Activated naive CD4-positive, alpha-beta T cell treated with anti-CD3 and anti-CD28 coated beads for 36 hours (primary cell): ENCODE data around the gene TMEM250. TPM values are rescaled to one million over a fixed set of nuclear protein-coding genes. Genes with fewer than 3 reads are reported as not detected.
"Not testable (repeated sequence)": the region's sequence is repeated elsewhere in the genome, so short reads cannot be mapped to it uniquely, and the experiment has no call there.

Experiments used
- CTCF ChIA-PET: fragments of 350-600 bp; sonication (Branson Sonifier 250); formaldehyde crosslinking; loops from one replicate; lab custom pipeline; 2021; ENCODE audit warnings: antibody characterized with exemption; lab: Charles Lee
- DNase-seq: peaks from one replicate; pipeline ENCODE4 v3.0.0-alpha.2; 2020
- H3K27ac Mint-ChIP-seq: one replicate; pipeline ENCODE4 v1.8.0; 2021; ENCODE audit warnings: mild to moderate bottlenecking, mixed read lengths
- H3K27me3 Mint-ChIP-seq: one replicate; pipeline ENCODE4 v1.8.0; 2021; ENCODE audit warnings: low read depth, mixed read lengths
- H3K36me3 Mint-ChIP-seq: one replicate; pipeline ENCODE4 v1.8.0; 2021; ENCODE audit warnings: low read depth, mixed read lengths
- H3K4me1 Mint-ChIP-seq: one replicate; pipeline ENCODE4 v1.8.0; 2021; ENCODE audit warnings: low read depth, mixed read lengths
- H3K4me3 Mint-ChIP-seq: one replicate; pipeline ENCODE4 v1.8.0; 2021; ENCODE audit warnings: mild to moderate bottlenecking, moderate library complexity, mixed read lengths
- H3K9me3 Mint-ChIP-seq: one replicate; pipeline ENCODE4 v1.8.0; 2021; ENCODE audit warnings: mixed read lengths
- intact Hi-C: fragments of 100-400 bp; cut with micrococcal nuclease; formaldehyde crosslinking; loops from one replicate; pipeline ENCODE4 v1.15.1; 2023
- total RNA-seq, 2 experiments: library from RNA; stranded (reverse); gene quantifications; one replicate each; pipeline ENCODE4 v1.2.3, GENCODE V29; 2021

TMEM250 gene
- total RNA-seq, 2 experiments from 2014 or later: 20.7 to 22.2 TPM

DNA sequence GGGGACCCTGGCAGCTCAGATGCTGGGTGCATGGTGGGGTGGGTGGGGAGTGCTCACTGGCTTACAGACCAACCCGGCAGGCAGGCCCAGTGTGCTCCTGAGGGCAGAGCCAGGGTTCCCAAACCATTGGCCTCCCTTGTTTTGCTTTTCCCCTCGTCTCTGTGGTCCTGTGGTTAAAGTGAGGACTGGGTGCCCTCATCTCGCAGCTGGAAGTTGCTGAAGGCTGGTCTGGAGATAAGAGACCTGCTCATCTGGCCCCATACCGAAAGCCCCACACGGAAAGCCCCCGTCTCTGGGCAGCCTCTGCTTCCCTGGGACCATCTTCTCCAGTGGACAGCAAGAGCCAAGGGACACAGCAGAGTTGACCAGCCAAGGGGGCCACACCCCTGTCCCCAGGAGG is 13.8 kb downstream of the TMEM250 start:
- no peak overlapping the region for H3K4me3 Mint-ChIP-seq
- no peak for DNase-seq
- no peaks in the 10 kb centered on the region for H3K36me3 Mint-ChIP-seq

DNA sequence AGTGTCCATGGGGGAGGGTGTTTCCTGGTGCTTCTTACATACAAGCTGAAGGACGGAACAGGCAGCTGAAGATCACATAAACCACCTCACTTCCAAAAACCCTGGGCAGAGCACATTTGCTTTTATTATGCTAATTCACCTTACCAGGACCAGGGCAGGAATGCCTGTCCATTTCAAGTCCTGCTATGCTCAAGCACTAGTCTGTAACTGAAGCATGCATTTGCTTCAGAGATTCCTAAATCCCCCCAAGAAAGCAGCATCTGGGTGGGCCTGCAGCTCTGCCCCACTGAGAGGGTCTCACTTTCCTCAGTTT is 14.2 kb downstream of the TMEM250 start:
- no peaks in the 10 kb centered on the region for H3K27me3 Mint-ChIP-seq
- no peaks in the 10 kb centered on the region for H3K36me3 Mint-ChIP-seq
- no peaks in the 10 kb centered on the region for H3K9me3 Mint-ChIP-seq
- CTCF ChIA-PET: interaction anchor here (0.6 to 0.7 kb wide), 2 partner anchors 18 to 98 kb away, joined by 3 read pairs; no protein-coding TSS in a partner anchor
- DNase-seq: no peak
- intact Hi-C loops: no loop called here
- H3K4me3 Mint-ChIP-seq: no peak overlapping the region
- no peak overlapping the region for H3K27ac Mint-ChIP-seq
- peaks cover 26% of the 10 kb centered on the region for H3K4me1 Mint-ChIP-seq

More for the DNA sequence above, 13.8 kb downstream of the TMEM250 start:
- CTCF ChIA-PET: interaction anchor here (0.6 kb wide), 1 partner anchor 18 kb away, joined by 3 read pairs; no protein-coding TSS in a partner anchor
- intact Hi-C loops: no loop called here
- Mint-ChIP-seq H3K9me3 (no peaks in the 10 kb centered on the region), H3K27ac (no peak overlapping the region), H3K27me3 (no peaks in the 10 kb centered on the region), H3K4me1 (peaks cover 28% of the 10 kb centered on the region)

DNA sequence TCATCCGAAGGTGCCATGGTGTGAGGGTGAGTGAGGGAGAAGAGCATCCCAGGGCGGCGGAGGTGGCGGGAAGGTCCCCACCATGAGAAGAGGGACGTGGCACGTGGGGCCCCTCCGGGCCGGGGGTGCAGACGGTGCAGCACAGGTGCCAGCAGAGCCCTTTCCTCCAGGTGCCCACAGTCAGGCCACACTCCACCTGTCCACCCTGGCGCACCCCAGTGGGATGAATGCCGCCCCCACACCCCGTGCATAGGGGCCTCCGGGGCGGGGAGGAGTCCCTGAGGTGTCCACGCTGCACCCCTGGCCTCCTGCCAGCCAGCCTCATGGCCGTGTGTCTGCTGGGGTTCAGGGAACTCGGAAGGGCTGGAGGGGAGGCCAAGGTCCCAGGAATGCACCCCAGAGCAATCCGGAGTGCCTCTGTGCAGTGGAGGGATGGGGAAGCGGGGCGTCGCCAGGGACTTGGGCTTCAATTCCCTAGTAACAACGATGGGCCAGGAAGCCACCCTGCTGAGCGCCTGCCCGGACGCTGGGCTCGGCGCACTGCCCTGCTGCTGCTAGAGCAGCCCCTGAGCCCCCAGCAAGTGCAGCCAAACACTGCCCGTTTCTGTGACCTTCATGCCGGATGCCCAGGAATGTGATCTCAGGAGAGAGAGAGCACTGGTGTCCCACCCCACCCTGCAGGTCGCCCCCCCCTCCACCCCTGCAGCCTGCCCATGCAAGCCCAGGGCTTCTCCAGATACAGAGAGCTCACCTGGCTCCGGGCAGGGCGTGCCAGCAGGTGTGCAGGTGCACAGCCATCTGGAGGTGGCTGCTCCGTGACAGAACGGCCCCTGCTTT is 14.8 kb downstream of the TMEM250 start:
- intact Hi-C loops: no loop called here
- peaks cover 28% of the 10 kb centered on the region for H3K4me1 Mint-ChIP-seq
- H3K9me3 Mint-ChIP-seq: no peaks in the 10 kb centered on the region
- H3K36me3 Mint-ChIP-seq: no peaks in the 10 kb centered on the region
- no peaks in the 10 kb centered on the region for H3K27me3 Mint-ChIP-seq
- H3K27ac Mint-ChIP-seq: no peak overlapping the region
- CTCF ChIA-PET: interaction anchor here (0.6 to 0.7 kb wide), 2 partner anchors 19 to 99 kb away, joined by 3 read pairs; no protein-coding TSS in a partner anchor
- H3K4me3 Mint-ChIP-seq: no peak overlapping the region
- DNase-seq: no peak

GRCh38 chr9:136101615-136102074 is 17.0 kb downstream of the TMEM250 start:
- peaks cover 12% of the 10 kb centered on the region for H3K4me1 Mint-ChIP-seq
- DNase-seq, intact Hi-C loops, H3K27ac Mint-ChIP-seq, H3K36me3 Mint-ChIP-seq, H3K9me3 Mint-ChIP-seq, H3K4me3 Mint-ChIP-seq, CTCF ChIA-PET, H3K27me3 Mint-ChIP-seq: not testable (repeated sequence)

- DNase-seq: no peak
- Mint-ChIP-seq H3K36me3 (no peaks in the 10 kb centered on the region), H3K9me3 (no peaks in the 10 kb centered on the region), H3K27me3 (no peaks in the 10 kb centered on the region), H3K4me1 (peaks cover 7% of the 10 kb centered on the region), H3K27ac (no peak overlapping the region), H3K4me3 (no peak overlapping the region)
- CTCF ChIA-PET: no interaction called here
- intact Hi-C loops: no loop called here
These were observed 17.7 kb downstream of the TMEM250 start for GRCh38 chr9:136100700-136101614.

DNA sequence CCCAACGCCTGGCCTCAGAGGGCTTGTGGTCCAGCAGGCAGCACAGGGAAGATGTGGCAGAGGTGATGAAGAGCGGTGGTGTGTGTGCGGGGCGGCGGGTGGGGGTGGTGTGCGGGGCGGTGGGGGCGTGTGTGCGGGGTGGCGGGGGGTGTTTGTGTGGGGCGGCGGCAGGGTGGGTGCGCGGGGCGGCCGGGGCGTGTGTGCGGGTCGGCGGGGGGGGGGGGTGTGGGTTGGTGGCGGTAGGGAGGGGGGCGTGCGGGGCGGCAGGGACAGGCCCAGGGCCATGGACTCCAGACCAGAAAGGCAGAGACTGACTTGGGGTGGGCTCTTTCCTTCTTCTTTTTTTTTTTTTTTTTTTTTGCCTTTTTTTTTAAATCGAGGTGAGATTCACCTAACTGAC is 19.1 kb downstream of the TMEM250 start:
- CTCF ChIA-PET: no interaction called here
- H3K27ac Mint-ChIP-seq: no peak overlapping the region
- H3K27me3 Mint-ChIP-seq: no peaks in the 10 kb centered on the region
- no peaks in the 10 kb centered on the region for H3K9me3 Mint-ChIP-seq
- peaks cover 4% of the 10 kb centered on the region for H3K4me1 Mint-ChIP-seq
- H3K4me3 Mint-ChIP-seq: no peak overlapping the region
- H3K36me3 Mint-ChIP-seq: no peaks in the 10 kb centered on the region
- no peak for DNase-seq
- intact Hi-C loops: no loop called here

GRCh38 chr9:136098844-136099243 is 19.8 kb downstream of the TMEM250 start:
- H3K27me3 Mint-ChIP-seq: no peaks in the 10 kb centered on the region
- intact Hi-C loops: no loop called here
- no peak overlapping the region for H3K27ac Mint-ChIP-seq
- peaks cover 6% of the 10 kb centered on the region for H3K4me1 Mint-ChIP-seq
- no peaks in the 10 kb centered on the region for H3K9me3 Mint-ChIP-seq
- no peak overlapping the region for H3K4me3 Mint-ChIP-seq
- no peak for DNase-seq
- H3K36me3 Mint-ChIP-seq: no peaks in the 10 kb centered on the region
- CTCF ChIA-PET: interaction anchor here (0.7 kb wide), 1 partner anchor 9 kb away, joined by 3 read pairs; no protein-coding TSS in a partner anchor

DNA sequence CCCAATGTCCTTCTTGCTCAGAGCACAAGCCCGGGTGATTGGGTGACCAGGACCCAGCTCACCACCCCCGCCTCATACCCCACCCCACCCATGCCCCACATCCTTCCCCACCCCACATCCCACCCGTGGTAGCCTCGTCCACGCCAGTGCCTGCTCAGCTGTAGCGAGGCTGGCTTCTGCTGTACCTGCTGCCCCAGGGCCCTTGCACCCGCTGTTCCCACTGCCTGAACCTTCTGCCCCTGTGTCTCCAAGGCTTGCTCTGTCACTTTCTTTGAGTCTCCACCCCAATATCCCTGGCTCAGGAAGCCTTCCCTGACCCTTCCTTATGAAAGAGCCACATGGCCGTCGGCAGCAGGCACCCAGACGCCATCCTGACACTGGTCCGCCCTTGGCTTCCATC is 20.5 kb downstream of the TMEM250 start:
- Mint-ChIP-seq H3K27ac (no peak overlapping the region), H3K27me3 (no peaks in the 10 kb centered on the region), H3K4me3 (no peak overlapping the region), H3K9me3 (no peaks in the 10 kb centered on the region), H3K4me1 (peaks cover 8% of the 10 kb centered on the region), H3K36me3 (no peaks in the 10 kb centered on the region)
- CTCF ChIA-PET: interaction anchor here (0.7 kb wide), 1 partner anchor 8 kb away, joined by 3 read pairs; no protein-coding TSS in a partner anchor
- intact Hi-C loops: no loop called here
- no peak for DNase-seq

GRCh38 chr9:136096505-136097001 is 22.1 kb downstream of the TMEM250 start:
- no peaks in the 10 kb centered on the region for H3K27me3 Mint-ChIP-seq
- CTCF ChIA-PET: no interaction called here
- no peaks in the 10 kb centered on the region for H3K9me3 Mint-ChIP-seq
- H3K4me1 Mint-ChIP-seq: peaks cover 10% of the 10 kb centered on the region
- H3K36me3 Mint-ChIP-seq: no peaks in the 10 kb centered on the region
- no peak overlapping the region for H3K27ac Mint-ChIP-seq
- DNase-seq: no peak
- peak overlapping the region; percentile 54 for H3K4me3 Mint-ChIP-seq
- intact Hi-C loops: no loop called here

DNA sequence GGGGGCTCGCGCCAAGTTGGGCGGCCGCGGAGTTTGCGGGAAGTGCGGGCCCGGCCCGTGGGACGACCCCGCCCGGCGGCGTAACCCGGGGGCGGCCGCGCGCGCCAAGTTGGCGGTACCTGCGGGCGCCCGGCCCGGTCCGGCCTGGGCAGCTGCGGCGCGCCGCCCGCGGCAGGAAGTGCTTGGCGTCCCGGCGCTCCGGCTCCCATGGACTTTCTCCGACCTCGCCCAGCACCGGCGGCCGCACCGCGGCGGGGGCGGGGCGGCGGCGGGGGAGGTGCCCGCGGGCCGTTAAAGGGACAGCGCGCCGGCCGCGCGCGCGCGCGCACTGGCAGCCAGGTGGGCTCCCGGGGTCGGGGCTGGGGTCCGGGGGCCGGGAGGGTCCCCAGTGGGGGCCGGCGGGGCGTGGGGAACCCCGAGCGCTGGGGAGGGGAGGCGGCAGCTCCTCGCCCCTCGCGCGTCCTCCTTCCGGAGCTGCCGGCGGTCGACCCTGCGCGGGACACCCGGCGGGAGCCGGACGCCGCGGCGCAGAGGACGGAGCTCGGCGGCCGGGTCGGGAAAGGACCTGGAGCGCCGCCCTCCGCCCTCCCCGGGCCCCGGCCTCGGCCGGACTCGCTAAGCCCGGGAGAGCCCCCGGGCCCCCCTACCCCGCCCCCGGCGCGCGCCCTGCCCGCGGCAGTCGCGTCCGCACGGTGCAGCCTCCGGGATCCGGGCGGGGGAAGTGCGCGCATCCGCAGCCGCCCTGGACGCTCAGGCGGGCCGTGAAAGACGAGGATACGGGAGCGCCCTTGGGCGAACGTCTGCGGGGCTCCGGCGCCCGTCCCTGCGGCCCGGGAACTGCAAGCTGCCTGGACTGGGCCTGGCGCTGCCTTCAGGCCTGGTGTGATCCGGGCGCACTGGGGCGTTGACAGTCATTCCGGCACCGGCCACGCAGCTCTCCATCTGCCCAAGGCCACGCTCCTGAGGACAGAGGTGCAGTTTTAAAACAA is 23.3 kb downstream of the TMEM250 start, which contains the start of gene NACC2:
TSS of gene NACC2 (minus strand) at position 220 of the 989 bp plus-strand sequence. CDS start 44,768 bp downstream, outside the sequence.
- Mint-ChIP-seq H3K36me3 (no peaks in the 10 kb centered on the region), H3K27ac (no peak within 1 kb of the TSS), H3K4me3 (peak within 1 kb of the TSS; percentile 67), H3K9me3 (no peaks in the 10 kb centered on the region), H3K4me1 (peaks cover 10% of the 10 kb centered on the region), H3K27me3 (no peaks in the 10 kb centered on the region)
- DNase-seq: no peak
- intact Hi-C loops: loop anchor here (2.0 kb wide), 1 partner anchor 23 kb away; the partner anchor contains the start of gene TMEM250
- CTCF ChIA-PET: interaction anchor here (2.0 kb wide), 1 partner anchor 27 kb away, joined by 12 read pairs; no protein-coding TSS in a partner anchor
